ENCODE data around the gene IGSF9.

Gene IGSF9

DNA sequence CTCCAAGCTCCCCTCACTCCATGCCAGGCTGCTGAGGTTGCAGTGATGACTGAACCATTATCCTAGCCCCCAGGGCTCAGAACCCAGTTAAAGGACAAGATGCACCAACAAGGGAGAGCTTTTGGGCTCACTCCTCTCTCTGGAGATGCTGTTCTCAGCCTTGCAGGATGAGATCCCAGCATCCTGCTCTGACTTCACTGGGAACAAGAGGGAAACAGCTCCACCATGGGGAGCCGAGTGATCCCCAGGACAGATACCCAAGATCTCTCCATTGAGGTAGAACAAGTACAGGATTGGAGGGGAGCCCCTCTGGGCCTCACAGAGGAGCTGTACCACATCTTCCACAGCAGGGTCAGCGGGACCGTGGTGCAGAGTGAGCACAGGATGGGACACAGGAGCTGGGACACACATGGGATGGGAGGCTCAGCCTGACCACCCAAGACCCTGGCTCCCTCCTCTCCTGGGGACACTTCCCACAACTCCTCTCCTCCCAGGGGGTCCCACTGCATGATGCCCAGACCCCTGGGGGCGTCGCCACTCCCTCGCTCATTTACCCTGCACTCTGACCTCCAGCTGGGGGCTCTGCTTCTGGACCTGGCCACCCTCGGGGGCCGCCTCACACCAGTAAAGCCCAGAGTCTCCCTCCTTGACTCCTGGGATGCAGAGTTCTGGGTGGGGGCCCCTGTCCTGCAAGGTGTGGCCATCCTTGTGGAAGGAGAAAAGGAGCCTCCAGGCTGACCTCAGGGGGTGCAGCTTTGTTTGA lies 27.2 kb upstream of the IGSF9 start:
- DNase-seq (ENCODE audit: low spot score): no peak

- no peak for DNase-seq (ENCODE audit: low spot score)
Observed at GRCh38 chr1:159970932-159971342, 25.5 kb upstream of the IGSF9 start.

DNA sequence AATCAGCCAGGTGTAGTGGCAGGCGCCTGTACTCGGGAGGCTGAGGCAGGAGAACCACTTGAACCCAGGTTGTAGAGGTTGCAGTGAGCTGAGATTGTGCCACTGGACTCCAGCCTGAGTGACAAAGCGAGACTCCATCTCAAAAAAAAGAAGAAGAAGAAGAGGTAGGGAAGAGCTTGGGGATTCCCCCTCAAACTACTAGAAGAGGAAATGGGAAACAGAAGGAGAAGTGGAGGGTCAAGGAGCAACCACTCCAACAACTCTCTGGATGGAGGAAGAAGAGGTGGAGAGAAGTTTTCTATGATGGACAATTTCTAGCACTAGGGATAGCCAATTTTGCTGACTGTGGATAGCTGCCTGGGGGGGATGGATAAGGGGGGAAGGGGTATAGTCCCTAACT lies 23.5 kb upstream of the IGSF9 start:
- no peak for DNase-seq (ENCODE audit: low spot score)

- DNase-seq (ENCODE audit: low spot score): no peak
Observed at GRCh38 chr1:159965263-159965662, 19.9 kb upstream of the IGSF9 start.

DNA sequence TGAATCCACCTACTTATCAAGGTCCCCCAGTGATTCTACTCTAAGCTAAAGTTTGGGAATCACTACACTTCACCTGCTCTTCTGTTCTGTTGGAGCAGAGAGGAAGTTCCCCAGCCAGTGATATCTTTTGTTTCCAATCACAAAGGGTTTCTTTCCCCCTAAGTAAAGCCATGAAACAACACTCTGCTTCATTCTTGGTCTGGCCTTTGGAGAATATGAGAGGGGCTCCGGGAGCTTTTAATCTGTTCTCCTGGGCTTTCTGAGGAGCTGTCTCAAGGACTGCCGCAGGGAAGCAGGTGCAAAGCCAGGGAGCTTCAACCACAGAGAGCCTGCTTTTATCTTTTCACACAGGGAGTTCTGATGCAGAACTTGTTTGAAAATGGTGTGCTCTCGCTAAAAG lies 18.7 kb upstream of the IGSF9 start:
- DNase-seq (ENCODE audit: low spot score): no peak

- DNase-seq (ENCODE audit: low spot score): no peak
Observed at GRCh38 chr1:159962176-159962575, 16.8 kb upstream of the IGSF9 start.

- no peak for DNase-seq (ENCODE audit: low spot score)
Observed at GRCh38 chr1:159961636-159962035, 16.2 kb upstream of the IGSF9 start.

DNA sequence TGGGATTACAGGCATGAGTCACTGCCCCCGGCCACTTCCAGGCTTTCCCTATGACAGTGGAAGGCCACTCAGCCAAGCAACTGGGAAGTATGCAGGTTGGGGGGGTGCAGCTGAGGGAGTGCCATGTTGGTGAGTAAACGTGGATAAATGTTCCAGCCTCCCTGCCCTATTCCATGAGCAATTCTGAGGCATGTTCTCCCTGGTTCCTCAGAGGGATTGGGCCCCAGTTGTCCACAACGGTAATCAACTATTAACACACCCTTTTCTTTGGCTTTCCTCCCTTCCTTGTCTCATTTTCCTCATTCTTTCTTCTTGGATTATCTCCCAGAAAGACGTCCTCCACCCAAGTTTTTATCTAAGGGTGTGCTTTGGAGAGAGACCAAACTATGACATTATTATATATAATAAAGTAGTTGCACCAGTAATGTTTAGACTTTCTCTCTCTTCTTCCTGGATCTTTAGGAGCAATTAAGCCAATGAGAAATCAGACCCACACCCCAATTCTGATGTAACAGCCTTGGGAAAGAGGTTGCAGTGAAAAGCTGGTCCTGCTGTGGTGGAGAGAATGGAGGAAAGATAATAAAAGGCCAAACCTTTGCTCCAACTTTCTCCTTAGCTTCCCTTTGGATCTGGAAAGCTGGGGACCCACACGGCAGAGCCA lies 15.4 kb upstream of the IGSF9 start:
- DNase-seq (ENCODE audit: low spot score): peak; percentile 91

GRCh38 chr1:159959451-159959850 lies 14.0 kb upstream of the IGSF9 start:
- DNase-seq (ENCODE audit: low spot score): no peak

- DNase-seq (ENCODE audit: low spot score): no peak
Observed at GRCh38 chr1:159958719-159959380, 13.4 kb upstream of the IGSF9 start.

GRCh38 chr1:159957824-159958268 lies 12.4 kb upstream of the IGSF9 start:
- DNase-seq (ENCODE audit: low spot score): no peak

- DNase-seq (ENCODE audit: low spot score): no peak
Observed at GRCh38 chr1:159955456-159955855, 10.0 kb upstream of the IGSF9 start.

GRCh38 chr1:159953536-159954515 lies 8.4 kb upstream of the IGSF9 start, which contains the start of gene SLAMF9:
Gene SLAMF9 (minus strand): TSS chr1:159954237. CDS start chr1:159954137, 100 bp downstream.
- DNase-seq (ENCODE audit: low spot score): peak; percentile 68

GRCh38 chr1:159952932-159953331 lies 7.5 kb upstream of the IGSF9 start:
- no peak for DNase-seq (ENCODE audit: low spot score)

DNA sequence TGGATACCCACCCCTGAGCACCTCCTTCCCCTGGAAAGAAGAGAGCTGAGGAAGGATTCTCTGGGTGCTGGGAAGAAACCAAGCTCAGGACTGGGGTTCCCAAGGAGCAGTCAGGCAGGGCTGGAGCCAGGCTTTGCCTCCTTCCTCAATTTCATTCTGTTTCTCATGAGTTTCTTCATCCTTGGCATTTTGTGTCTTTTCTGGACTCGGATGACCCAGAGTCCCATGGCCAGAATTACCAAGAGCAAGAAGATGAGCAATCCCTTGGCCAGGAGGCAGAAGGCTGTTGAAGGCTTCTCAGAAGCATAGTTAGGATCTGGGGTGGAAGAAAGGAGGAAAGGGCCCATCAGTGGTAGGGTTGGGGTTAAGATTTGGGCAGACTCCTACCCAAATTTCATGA lies 6.1 kb upstream of the IGSF9 start:
- no peak for DNase-seq (ENCODE audit: low spot score)

GRCh38 chr1:159951016-159951415 lies 5.6 kb upstream of the IGSF9 start:
- no peak for DNase-seq (ENCODE audit: low spot score)

GRCh38 chr1:159949981-159950381 lies 4.6 kb upstream of the IGSF9 start:
- no peak for DNase-seq (ENCODE audit: low spot score)

DNA sequence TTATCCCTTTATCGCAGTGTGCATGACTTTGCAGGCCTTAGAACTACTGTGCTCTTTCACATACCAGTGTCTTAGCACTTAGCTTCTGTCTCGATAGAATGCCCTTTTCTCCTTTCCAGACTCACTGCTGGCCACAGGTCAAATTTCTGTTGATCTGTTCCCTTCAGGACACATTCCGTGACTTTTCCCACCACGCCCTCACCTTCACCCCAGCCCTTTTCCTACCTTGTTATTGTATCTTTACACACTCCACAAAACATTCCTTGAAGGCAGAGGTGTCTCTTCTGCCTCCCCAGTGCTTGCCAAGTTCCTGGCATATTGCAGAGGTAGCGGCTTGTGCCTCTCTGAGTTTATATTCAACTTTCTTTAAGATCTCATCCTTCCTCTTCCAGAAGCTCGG lies 3.7 kb upstream of the IGSF9 start:
- DNase-seq (ENCODE audit: low spot score): no peak

- DNase-seq (ENCODE audit: low spot score): no peak
Observed at GRCh38 chr1:159947942-159948341, 2.5 kb upstream of the IGSF9 start.

DNA sequence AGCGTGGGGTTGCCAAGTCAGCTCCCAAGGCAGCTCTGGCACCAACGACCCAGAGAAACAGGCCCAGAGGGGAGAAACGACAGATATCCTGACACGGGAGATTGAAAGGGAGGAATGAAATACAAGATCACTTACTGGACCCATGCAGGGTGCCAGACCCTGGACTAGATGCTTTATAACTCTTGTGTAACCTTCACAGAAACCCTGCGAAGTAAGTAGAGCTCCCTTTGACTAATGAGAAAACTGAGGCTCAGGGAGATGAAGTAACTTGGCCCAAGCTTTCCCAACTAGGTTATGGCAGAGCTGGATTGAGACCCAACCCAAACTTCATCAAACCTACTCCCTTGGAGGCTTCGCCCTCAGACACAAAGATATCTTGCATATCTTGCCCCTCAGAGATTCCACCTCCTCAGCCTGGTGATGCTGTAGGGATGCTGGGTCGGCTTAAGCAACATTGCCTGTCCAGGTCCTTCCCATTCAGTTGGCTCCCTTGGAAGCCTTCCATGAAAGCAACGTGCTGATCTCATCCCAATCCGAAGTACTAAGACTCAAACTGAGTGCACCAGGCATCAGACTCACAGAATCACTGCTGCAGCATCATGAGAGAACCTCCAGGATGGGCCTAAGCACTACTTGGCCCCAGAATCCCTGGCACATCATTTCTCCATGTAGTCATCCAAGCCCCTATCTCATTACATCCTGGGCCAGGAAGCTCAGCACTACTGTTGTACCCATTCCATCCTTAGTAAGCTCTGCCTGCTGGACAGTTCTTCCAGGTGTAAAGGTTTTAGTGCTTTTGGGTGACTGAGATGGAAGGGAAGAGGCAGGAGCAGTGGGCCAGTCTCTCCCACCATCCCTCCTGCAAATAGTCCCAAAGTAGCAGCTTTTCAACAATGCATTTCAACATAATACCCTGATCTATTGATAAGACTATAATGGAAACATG lies 1.1 kb upstream of the IGSF9 start:
- DNase-seq (ENCODE audit: low spot score): no peak

Data from AG20443 (cell line).